ENCODE data around the gene TCAP.

Gene TCAP

GRCh38 chr17:39629494-39629880 is 35.7 kb upstream of the TCAP start:
- DNase-seq, result no peak

GRCh38 chr17:39629898-39630297 is 35.3 kb upstream of the TCAP start:
- DNase-seq, result peak; percentile 86

- DNase-seq, result no peak
Measured at GRCh38 chr17:39631403-39631802, 33.7 kb upstream of the TCAP start.

- no peak for DNase-seq
Measured at GRCh38 chr17:39632153-39632941, 32.8 kb upstream of the TCAP start.

- DNase-seq, result no peak
Measured at GRCh38 chr17:39633570-39634183, 31.5 kb upstream of the TCAP start.

- DNase-seq, result peak; percentile 33 to 61
Measured at GRCh38 chr17:39634384-39634871, 30.7 kb upstream of the TCAP start.

GRCh38 chr17:39635614-39636176 is 29.5 kb upstream of the TCAP start:
- DNase-seq, result no peak

- no peak for DNase-seq
Measured at GRCh38 chr17:39636587-39636926, 28.6 kb upstream of the TCAP start.

- peak; percentile 81 to 93 for DNase-seq
Measured at GRCh38 chr17:39636927-39637736, 28.0 kb upstream of the TCAP start, which contains the start of gene STARD3. STARD3 (plus strand) TSS chr17:39637144; CDS start chr17:39653532, 16,388 bp downstream.

GRCh38 chr17:39638317-39638716 is 26.8 kb upstream of the TCAP start:
- no peak for DNase-seq

GRCh38 chr17:39639043-39639442 is 26.1 kb upstream of the TCAP start:
- DNase-seq, result no peak

GRCh38 chr17:39639566-39640458 is 25.3 kb upstream of the TCAP start:
- no peak for DNase-seq

- peak; percentile 29 to 59 for DNase-seq
Measured at GRCh38 chr17:39640591-39641031, 24.5 kb upstream of the TCAP start.

- no peak for DNase-seq
Measured at GRCh38 chr17:39641097-39641496, 24.1 kb upstream of the TCAP start.

- peak; percentile 77 to 81 for DNase-seq
Measured at GRCh38 chr17:39641883-39642282, 23.3 kb upstream of the TCAP start.

GRCh38 chr17:39642291-39643074 is 22.7 kb upstream of the TCAP start:
- DNase-seq, result peak; percentile 28 to 33

GRCh38 chr17:39643271-39643670 is 21.9 kb upstream of the TCAP start:
- DNase-seq, result peak; percentile 30 to 55

- peak in 1 of 2 donors; percentile 13 for DNase-seq
Measured at GRCh38 chr17:39647256-39647655, 17.9 kb upstream of the TCAP start.

- DNase-seq, result peak; percentile 71 to 75
Measured at GRCh38 chr17:39648616-39649366, 16.4 kb upstream of the TCAP start.

GRCh38 chr17:39650121-39650579 is 15.0 kb upstream of the TCAP start:
- DNase-seq, result peak in 1 of 2 donors; percentile 43
